HS-5 (cell line): ENCODE measurements around the gene ATG16L2.
"Not testable (repeated sequence)": the region's sequence is repeated elsewhere in the genome, so short reads cannot be mapped to it uniquely, and the experiment has no call there.

Experiments
- DNase-seq: peaks from one replicate; pipeline ENCODE4 v3.0.0-alpha.2; 2012; ENCODE audit warnings: low read depth

ATG16L2 gene

GRCh38 chr11:72779495-72780128 is 34.6 kb upstream of the ATG16L2 start:
- DNase-seq = no peak

- DNase-seq = no peak
These were observed 33.7 kb upstream of the ATG16L2 start for GRCh38 chr11:72780296-72781062.

- no peak for DNase-seq
These were observed 33.2 kb upstream of the ATG16L2 start for GRCh38 chr11:72781063-72781312.

- no peak for DNase-seq
These were observed 32.7 kb upstream of the ATG16L2 start for GRCh38 chr11:72781313-72782080.

GRCh38 chr11:72782081-72782920 is 31.9 kb upstream of the ATG16L2 start:
- DNase-seq = no peak

- no peak for DNase-seq
These were observed 30.9 kb upstream of the ATG16L2 start for GRCh38 chr11:72783144-72783905.

GRCh38 chr11:72784662-72785061 is 29.5 kb upstream of the ATG16L2 start:
- no peak for DNase-seq

- no peak for DNase-seq
These were observed 27.7 kb upstream of the ATG16L2 start for GRCh38 chr11:72786305-72787215.

- no peak for DNase-seq
These were observed 26.8 kb upstream of the ATG16L2 start for GRCh38 chr11:72787216-72788104.

GRCh38 chr11:72788241-72788640 is 26.0 kb upstream of the ATG16L2 start:
- DNase-seq = no peak

GRCh38 chr11:72789493-72790131 is 24.6 kb upstream of the ATG16L2 start:
- DNase-seq = no peak

- not testable (repeated sequence) for DNase-seq
These were observed 23.0 kb upstream of the ATG16L2 start for GRCh38 chr11:72791228-72791627.

- no peak for DNase-seq
These were observed 21.7 kb upstream of the ATG16L2 start for GRCh38 chr11:72792437-72793021.

GRCh38 chr11:72793076-72793424 is 21.2 kb upstream of the ATG16L2 start:
- no peak for DNase-seq

- peak; percentile 87 for DNase-seq
These were observed 20.5 kb upstream of the ATG16L2 start, which contains the start of gene STARD10 for GRCh38 chr11:72793425-72794367. Gene STARD10 (minus strand): TSS chr11:72794047. CDS start chr11:72781181, 12,866 bp downstream.

GRCh38 chr11:72798361-72798760 is 15.8 kb upstream of the ATG16L2 start:
- no peak for DNase-seq

GRCh38 chr11:72799441-72799840 is 14.8 kb upstream of the ATG16L2 start:
- no peak for DNase-seq
